Measurements from ENCODE around the gene HDAC1. TPM values are rescaled to one million over a fixed set of nuclear protein-coding genes. Genes with fewer than 3 reads are reported as not detected.

Gene HDAC1
- total and polyA plus RNA-seq, 2 of the 13 experiments (the other 11 are each of a cell fraction or from before 2014, with no cell fraction given), result 93.5 to 189 TPM

GRCh38 chr1:32303997-32304622 lies 12.2 kb downstream of the HDAC1 start (continued):
- TF ChIP-seq, protein P1, sequence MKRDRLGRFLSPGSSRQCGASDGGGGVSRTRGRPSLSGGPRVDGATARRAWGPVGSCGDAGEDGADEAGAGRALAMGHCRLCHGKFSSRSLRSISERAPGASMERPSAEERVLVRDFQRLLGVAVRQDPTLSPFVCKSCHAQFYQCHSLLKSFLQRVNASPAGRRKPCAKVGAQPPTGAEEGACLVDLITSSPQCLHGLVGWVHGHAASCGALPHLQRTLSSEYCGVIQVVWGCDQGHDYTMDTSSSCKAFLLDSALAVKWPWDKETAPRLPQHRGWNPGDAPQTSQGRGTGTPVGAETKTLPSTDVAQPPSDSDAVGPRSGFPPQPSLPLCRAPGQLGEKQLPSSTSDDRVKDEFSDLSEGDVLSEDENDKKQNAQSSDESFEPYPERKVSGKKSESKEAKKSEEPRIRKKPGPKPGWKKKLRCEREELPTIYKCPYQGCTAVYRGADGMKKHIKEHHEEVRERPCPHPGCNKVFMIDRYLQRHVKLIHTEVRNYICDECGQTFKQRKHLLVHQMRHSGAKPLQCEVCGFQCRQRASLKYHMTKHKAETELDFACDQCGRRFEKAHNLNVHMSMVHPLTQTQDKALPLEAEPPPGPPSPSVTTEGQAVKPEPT (CRISPR knock-in tag; IDR thresholded peaks at IDR 0.05; ENCODE audit: low read depth), result no peak
- TF ChIP-seq ZNF709 (CRISPR knock-in tag; IDR thresholded peaks at IDR 0.05) (no peak), FOXA1 (IDR thresholded peaks at IDR 0.05) (no peak), FOXA1 (CRISPR knock-in tag; IDR thresholded peaks at IDR 0.05) (no peak), PAXIP1 (CRISPR knock-in tag; conservative IDR thresholded peaks at IDR 0.05) (no peak), TFDP1 (CRISPR knock-in tag; IDR thresholded peaks at IDR 0.05; ENCODE audit: borderline replicate concordance) (no peak), SRF (IDR thresholded peaks at IDR 0.05; ENCODE audit: low read depth, low read length) (no peak), ZNF75D (CRISPR knock-in tag; IDR thresholded peaks at IDR 0.05; ENCODE audit: borderline replicate concordance) (no peak), RXRB (CRISPR knock-in tag; IDR thresholded peaks at IDR 0.05; ENCODE audit: borderline replicate concordance) (no peak), CEBPB (IDR thresholded peaks at IDR 0.05; ENCODE audit: borderline replicate concordance, low read depth, low read length) (no peak)
- TF ChIP-seq, protein P2, sequence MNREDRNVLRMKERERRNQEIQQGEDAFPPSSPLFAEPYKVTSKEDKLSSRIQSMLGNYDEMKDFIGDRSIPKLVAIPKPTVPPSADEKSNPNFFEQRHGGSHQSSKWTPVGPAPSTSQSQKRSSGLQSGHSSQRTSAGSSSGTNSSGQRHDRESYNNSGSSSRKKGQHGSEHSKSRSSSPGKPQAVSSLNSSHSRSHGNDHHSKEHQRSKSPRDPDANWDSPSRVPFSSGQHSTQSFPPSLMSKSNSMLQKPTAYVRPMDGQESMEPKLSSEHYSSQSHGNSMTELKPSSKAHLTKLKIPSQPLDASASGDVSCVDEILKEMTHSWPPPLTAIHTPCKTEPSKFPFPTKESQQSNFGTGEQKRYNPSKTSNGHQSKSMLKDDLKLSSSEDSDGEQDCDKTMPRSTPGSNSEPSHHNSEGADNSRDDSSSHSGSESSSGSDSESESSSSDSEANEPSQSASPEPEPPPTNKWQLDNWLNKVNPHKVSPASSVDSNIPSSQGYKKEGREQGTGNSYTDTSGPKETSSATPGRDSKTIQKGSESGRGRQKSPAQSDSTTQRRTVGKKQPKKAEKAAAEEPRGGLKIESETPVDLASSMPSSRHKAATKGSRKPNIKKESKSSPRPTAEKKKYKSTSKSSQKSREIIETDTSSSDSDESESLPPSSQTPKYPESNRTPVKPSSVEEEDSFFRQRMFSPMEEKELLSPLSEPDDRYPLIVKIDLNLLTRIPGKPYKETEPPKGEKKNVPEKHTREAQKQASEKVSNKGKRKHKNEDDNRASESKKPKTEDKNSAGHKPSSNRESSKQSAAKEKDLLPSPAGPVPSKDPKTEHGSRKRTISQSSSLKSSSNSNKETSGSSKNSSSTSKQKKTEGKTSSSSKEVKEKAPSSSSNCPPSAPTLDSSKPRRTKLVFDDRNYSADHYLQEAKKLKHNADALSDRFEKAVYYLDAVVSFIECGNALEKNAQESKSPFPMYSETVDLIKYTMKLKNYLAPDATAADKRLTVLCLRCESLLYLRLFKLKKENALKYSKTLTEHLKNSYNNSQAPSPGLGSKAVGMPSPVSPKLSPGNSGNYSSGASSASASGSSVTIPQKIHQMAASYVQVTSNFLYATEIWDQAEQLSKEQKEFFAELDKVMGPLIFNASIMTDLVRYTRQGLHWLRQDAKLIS (CRISPR knock-in tag; IDR thresholded peaks at IDR 0.05), result no peak

Data from HepG2 (cell line).